Measurements from ENCODE around the gene KPNA3. TPM values are rescaled to one million over a fixed set of nuclear protein-coding genes. Genes with fewer than 3 reads are reported as not detected.

KPNA3 gene
- total RNA-seq, 1 donor from 2014 or later = 22.3 TPM

DNA sequence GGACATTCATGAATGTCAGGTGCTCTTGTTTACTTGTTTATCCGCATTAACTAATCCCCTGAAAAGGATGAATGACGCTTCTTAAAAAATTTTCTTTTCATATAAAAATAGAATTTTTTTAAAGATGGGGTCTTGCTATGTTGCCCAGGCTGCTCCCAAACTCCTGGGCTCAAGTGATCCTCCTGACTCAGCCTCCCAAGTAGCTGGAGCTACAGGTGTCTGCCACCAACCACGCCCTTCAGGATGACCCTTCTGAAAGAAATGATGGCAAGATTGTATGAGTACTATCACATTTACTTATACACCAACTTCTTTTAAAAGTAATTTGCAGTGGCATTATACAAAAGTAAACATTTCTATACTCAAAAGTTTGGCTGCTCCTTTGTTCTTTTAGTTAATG is 95.0 kb downstream of the KPNA3 start:
- TF ChIP-seq, protein P1, sequence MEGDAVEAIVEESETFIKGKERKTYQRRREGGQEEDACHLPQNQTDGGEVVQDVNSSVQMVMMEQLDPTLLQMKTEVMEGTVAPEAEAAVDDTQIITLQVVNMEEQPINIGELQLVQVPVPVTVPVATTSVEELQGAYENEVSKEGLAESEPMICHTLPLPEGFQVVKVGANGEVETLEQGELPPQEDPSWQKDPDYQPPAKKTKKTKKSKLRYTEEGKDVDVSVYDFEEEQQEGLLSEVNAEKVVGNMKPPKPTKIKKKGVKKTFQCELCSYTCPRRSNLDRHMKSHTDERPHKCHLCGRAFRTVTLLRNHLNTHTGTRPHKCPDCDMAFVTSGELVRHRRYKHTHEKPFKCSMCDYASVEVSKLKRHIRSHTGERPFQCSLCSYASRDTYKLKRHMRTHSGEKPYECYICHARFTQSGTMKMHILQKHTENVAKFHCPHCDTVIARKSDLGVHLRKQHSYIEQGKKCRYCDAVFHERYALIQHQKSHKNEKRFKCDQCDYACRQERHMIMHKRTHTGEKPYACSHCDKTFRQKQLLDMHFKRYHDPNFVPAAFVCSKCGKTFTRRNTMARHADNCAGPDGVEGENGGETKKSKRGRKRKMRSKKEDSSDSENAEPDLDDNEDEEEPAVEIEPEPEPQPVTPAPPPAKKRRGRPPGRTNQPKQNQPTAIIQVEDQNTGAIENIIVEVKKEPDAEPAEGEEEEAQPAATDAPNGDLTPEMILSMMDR (conservative IDR thresholded peaks at IDR 0.05; ENCODE audit: low read depth, low read length) = no peak
- H3K4me3 ChIP-seq (ENCODE audit: low read depth, low read length) = no peak overlapping the region
- DNase-seq (ENCODE audit: low read depth) = no peak

- no peak overlapping the region for H3K4me3 ChIP-seq (ENCODE audit: low read depth, low read length)
- DNase-seq (ENCODE audit: low read depth) = no peak
- TF ChIP-seq, protein P1 (conservative IDR thresholded peaks at IDR 0.05; ENCODE audit: low read depth, low read length) = no peak
Measured at GRCh38 chr13:49694446-49694845, 98.0 kb downstream of the KPNA3 start.

GRCh38 chr13:49693877-49694276 is 98.6 kb downstream of the KPNA3 start:
- TF ChIP-seq, protein P1 (conservative IDR thresholded peaks at IDR 0.05; ENCODE audit: low read depth, low read length) = no peak
- no peak for DNase-seq (ENCODE audit: low read depth)
- no peak overlapping the region for H3K4me3 ChIP-seq (ENCODE audit: low read depth, low read length)

DNA sequence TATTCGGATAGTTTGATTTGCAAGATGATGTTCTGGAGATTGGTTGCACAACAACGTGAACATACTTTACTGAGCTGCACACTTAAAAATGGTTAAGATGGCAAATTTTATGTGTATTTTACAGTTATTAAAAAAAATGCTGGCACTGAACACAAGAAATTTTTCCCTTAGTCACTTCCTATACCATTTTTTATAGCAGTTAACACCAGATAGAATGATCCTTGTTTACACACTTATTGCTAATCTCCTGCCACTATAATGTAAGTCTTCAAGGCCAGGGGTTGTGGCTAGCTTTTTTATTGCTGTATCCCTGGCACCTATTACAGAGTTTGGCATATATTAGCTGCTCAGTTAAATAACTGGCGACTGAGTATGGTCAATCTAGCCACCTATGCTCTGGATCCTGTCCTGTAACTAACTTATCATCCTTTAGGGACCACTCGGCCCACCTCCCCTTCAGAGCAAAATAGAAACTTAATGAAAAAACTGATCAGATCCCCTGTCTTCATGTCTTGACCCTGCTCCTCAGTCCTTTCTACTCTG is 99.2 kb downstream of the KPNA3 start:
- no peak overlapping the region for H3K4me3 ChIP-seq (ENCODE audit: low read depth, low read length)
- no peak for DNase-seq (ENCODE audit: low read depth)
- TF ChIP-seq, protein P1 (conservative IDR thresholded peaks at IDR 0.05; ENCODE audit: low read depth, low read length) = no peak

DNA sequence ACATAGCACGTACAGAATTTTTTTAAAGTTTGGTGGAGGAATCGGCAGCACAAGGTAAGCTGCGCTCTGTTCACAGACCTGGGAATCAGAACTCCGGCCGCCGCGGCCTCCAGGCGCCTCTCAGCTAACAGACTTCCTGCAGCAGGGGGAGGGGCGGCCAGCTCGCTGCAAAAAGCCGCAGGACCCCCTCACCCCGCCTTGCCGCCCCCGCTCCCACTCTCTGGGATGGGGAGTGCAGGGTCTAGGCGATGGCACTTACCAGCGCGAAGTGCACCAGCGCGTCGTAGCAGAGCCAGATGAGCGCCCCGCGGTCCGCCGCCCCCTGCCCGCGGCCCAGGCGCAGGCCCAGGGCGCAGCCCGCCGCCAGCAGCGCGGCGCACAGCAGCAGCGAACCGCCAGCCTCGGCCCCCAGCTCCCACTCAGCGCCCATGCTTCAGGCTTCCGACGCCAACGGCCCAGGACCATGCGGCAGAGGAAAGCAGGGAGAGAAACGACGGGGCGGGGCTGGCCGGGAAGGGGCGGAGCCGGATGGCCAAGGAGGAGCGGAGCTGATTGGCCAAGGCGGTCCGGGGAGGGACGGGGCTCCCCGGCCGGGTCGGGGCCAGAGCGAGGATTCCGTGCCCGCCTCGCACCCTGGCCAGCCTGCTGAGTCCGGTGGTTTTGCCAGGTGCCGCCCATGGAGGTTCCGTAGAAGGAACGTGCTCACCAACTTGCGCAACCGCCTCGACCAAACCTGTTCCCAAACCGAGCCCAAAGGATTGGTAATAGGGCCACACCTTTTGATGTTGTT is 101.3 kb downstream of the KPNA3 start, which contains the start of gene EBPL:
TSS of gene EBPL (minus strand) at position 492 of the 790 bp plus-strand sequence. CDS start at position 430, 62 bp downstream.
- DNase-seq (ENCODE audit: low read depth) = no peak
- H3K4me3 ChIP-seq (ENCODE audit: low read depth, low read length) = peak within 1 kb of the TSS; percentile 82
- TF ChIP-seq, protein P1 (conservative IDR thresholded peaks at IDR 0.05; ENCODE audit: low read depth, low read length) = no peak

DNA sequence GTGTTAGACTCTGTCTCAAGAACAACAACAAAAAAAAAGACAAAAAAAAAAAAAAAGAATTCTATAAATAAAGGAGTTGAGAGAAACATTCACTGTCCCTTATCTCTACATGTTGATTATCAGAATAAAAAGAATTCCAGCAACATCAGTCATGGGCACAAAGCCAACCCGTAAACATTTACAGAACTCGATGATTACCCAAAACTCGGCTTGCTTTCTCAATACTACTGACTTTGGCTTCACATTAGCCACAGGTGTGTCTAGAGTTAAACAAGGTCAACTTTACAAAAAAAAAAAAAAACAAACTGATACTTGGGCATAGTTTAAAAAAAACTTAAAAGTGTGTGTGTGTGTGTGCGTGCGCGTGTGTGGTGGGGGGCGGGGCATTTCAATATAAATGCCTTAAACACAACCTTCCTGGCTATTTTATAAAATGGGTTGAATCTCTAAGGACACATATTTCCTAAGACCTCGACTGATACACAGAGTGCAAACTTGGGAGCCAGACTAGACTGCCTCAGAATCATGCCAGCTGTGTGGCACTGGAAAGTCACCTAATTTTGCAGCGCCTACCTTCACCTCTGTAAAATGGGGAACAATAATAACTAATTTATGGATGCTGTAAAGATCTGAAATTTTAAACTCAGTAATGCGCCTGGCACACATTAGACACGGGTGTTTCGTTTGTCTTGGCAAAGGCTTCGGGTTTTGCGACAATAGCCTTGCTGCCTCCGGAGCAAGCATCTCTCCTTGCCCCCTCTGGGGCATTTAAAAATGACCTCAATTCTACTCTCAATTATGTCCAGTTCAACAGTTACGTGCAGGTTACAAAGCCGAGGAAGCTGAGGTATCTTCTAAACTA is 102.1 kb downstream of the KPNA3 start:
- TF ChIP-seq, protein P1 (conservative IDR thresholded peaks at IDR 0.05; ENCODE audit: low read depth, low read length) = no peak
- no peak for DNase-seq (ENCODE audit: low read depth)
- H3K4me3 ChIP-seq (ENCODE audit: low read depth, low read length) = peak overlapping the region; percentile 82
